OCI-LY1 (cell line): ENCODE measurements around the gene SLC25A21.

Experiments
- CTCF ChIP-seq: fragments of 200-600 bp; sonication (generic), shearing (Covaris generic); IDR thresholded peaks from 2 replicates; pipeline ENCODE4 v1.5.1; 2017; ENCODE audit warnings: mild to moderate bottlenecking, antibody characterized with exemption, low read length, moderate library complexity, mixed read lengths
- EZH2 ChIP-seq: fragments of 200-600 bp; sonication (generic), shearing (Covaris generic); IDR thresholded peaks from 2 replicates; pipeline ENCODE4 v1.8.0; 2017; ENCODE audit warnings: borderline replicate concordance, mixed run types, mild to moderate bottlenecking, antibody characterized with exemption, low read length, moderate library complexity, mixed read lengths

- no peak for TF ChIP-seq CTCF
- no peak for TF ChIP-seq EZH2
Observed at GRCh38 chr14:36707570-36707969, 464.8 kb downstream of the SLC25A21 start.
